Liver (tissue), 9 donors: ENCODE measurements around the gene RIC1. TPM values are rescaled to one million over a fixed set of nuclear protein-coding genes. Genes with fewer than 3 reads are reported as not detected.

Source experiments
- DNase-seq: peaks from one replicate; pipeline ENCODE4 v3.0.0-alpha.2; 2017; ENCODE audit warnings: low spot score
- H3K27ac ChIP-seq, 2 donors: one replicate each; pipeline ENCODE4 v1.7.0; 2013; ENCODE audit warnings: inconsistent platforms in 2 of 2, low read length in 2 of 2, control low read depth in 1 of 2, low read depth in 1 of 2, mild to moderate bottlenecking in 1 of 2
- H3K27me3 ChIP-seq, 4 donors: one replicate each; pipeline versions ENCODE4 v1.6.1 to v1.7.0; 2013; ENCODE audit warnings: low read length in 3 of 4, inconsistent platforms in 1 of 4, mild to moderate bottlenecking in 1 of 4, moderate library complexity in 1 of 4; ENCODE audit not compliant: control insufficient read depth in 4 of 4, insufficient read depth in 4 of 4
- H3K36me3 ChIP-seq, 4 donors: one replicate each; pipeline versions ENCODE4 v1.6.1 to v1.7.0; 2013; ENCODE audit warnings: low read length in 3 of 4, mild to moderate bottlenecking in 3 of 4, low read depth in 1 of 4, moderate library complexity in 1 of 4; ENCODE audit not compliant: control insufficient read depth in 4 of 4, insufficient read depth in 3 of 4
- H3K4me1 ChIP-seq, 4 donors: one replicate each; pipeline versions ENCODE4 v1.6.1 to v1.7.0; 2013; ENCODE audit warnings: low read length in 3 of 4, mild to moderate bottlenecking in 3 of 4, moderate library complexity in 1 of 4; ENCODE audit not compliant: control insufficient read depth in 4 of 4, insufficient read depth in 4 of 4
- H3K4me3 ChIP-seq, 3 donors: one replicate each; pipeline versions ENCODE4 v1.6.1 to v1.7.0; 2013; ENCODE audit warnings: low read length in 3 of 3, control low read depth in 1 of 3, low read depth in 1 of 3, mild to moderate bottlenecking in 1 of 3
- H3K9ac ChIP-seq, 2 donors: one replicate each; pipeline ENCODE4 v1.7.0; 2013; ENCODE audit warnings: low read length in 2 of 2, mild to moderate bottlenecking in 2 of 2, moderate library complexity in 2 of 2, control low read depth in 1 of 2, low read depth in 1 of 2
- H3K9me3 ChIP-seq, 4 donors: one replicate each; pipeline versions ENCODE4 v1.6.1 to v1.7.0; 2013; ENCODE audit warnings: low read length in 3 of 4; ENCODE audit not compliant: control insufficient read depth in 4 of 4
- EGR1 ChIP-seq, 2 donors: IDR thresholded peaks; 2 replicates each; pipeline ENCODE4 v1.6.1; 2016 to 2018; ENCODE audit warnings: antibody characterized with exemption in 2 of 2, low read depth in 2 of 2
- FOXA1 ChIP-seq: IDR thresholded peaks from 2 replicates; pipeline ENCODE4 v1.6.1; 2016; ENCODE audit warnings: antibody characterized with exemption
- GABPA ChIP-seq, 2 donors: IDR thresholded peaks in 1 of 2; conservative IDR thresholded peaks in 1 of 2; 2 replicates each; pipeline ENCODE4 v1.6.1; 2016; ENCODE audit warnings: antibody characterized with exemption in 2 of 2, mild to moderate bottlenecking in 1 of 2, moderate library complexity in 1 of 2
- HNF4G ChIP-seq: IDR thresholded peaks from 2 replicates; pipeline ENCODE4 v1.6.1; 2016; ENCODE audit warnings: antibody characterized with exemption
- JUND ChIP-seq, 2 donors: IDR thresholded peaks; 2 replicates each; pipeline ENCODE4 v1.6.1; 2016; ENCODE audit warnings: antibody characterized with exemption in 2 of 2
- NR2F2 ChIP-seq: IDR thresholded peaks from 2 replicates; pipeline ENCODE4 v1.6.1; 2016; ENCODE audit warnings: antibody characterized with exemption
- RAD21 ChIP-seq, 2 donors: IDR thresholded peaks; 2 replicates each; pipeline ENCODE4 v1.6.1; 2016; ENCODE audit warnings: antibody characterized with exemption in 2 of 2, mild to moderate bottlenecking in 2 of 2
- RXRA ChIP-seq, 2 donors: IDR thresholded peaks; 2 replicates each; pipeline ENCODE4 v1.6.1; 2017 to 2018; ENCODE audit warnings: antibody characterized with exemption in 2 of 2, mild to moderate bottlenecking in 1 of 2
- SP1 ChIP-seq: IDR thresholded peaks from 2 replicates; pipeline ENCODE4 v1.6.1; 2018; ENCODE audit warnings: antibody characterized with exemption, mild to moderate bottlenecking
- TAF1 ChIP-seq: conservative IDR thresholded peaks from 2 replicates; pipeline ENCODE4 v1.6.1; 2016; ENCODE audit warnings: antibody characterized with exemption, mild to moderate bottlenecking
- YY1 ChIP-seq: IDR thresholded peaks from 2 replicates; pipeline ENCODE4 v1.6.1; 2016; ENCODE audit warnings: antibody characterized with exemption, mild to moderate bottlenecking
- WGBS: extraction: QIAGEN DNeasy Blood & Tissue Kit; methylation state at CpG from one replicate; pipeline ENCODE4 v1.1.7; 2013; 5-methylcytosine and 5-hydroxymethylcytosine counted together
- polyA plus RNA-seq, 2 donors: library from polyadenylated mRNA; stranded (reverse) in 1 of 2; unstranded in 1 of 2; fragments of 200-250 nt in 1 of 2; fragments of >200 nt in 1 of 2; fragmentation: Nextera tagmentation in 1 of 2; extraction: Ambion mirVana in 1 of 2; gene quantifications; one replicate each; pipeline versions ENCODE4 v1.2.1 to v1.2.3, GENCODE V29; 2013 to 2015
- total RNA-seq, 2 donors: library from RNA; depleted of rRNA; stranded (reverse); fragments of >200 nt; gene quantifications; one replicate each; pipeline ENCODE4 v1.2.3, GENCODE V29; 2014
- TF ChIP-seq, protein P1 (sequence below): IDR thresholded peaks from 2 replicates; pipeline ENCODE4 v1.6.1; 2016; ENCODE audit warnings: antibody characterized with exemption, mild to moderate bottlenecking
- TF ChIP-seq, protein P2 (sequence below): IDR thresholded peaks from 2 replicates; pipeline ENCODE4 v1.6.1; 2016; ENCODE audit warnings: antibody characterized with exemption
- TF ChIP-seq, protein P3 (sequence below): fragments of 150-350 bp; IDR thresholded peaks from 2 replicates; pipeline ENCODE4 v1.5.1; 2017; ENCODE audit warnings: improper control_type of control experiment, low read depth, low read length; ENCODE audit not compliant: missing input control
- TF ChIP-seq, protein P4 (sequence below): IDR thresholded peaks from 2 replicates; pipeline ENCODE4 v1.6.1; 2016; ENCODE audit warnings: antibody characterized with exemption
- donor health status: healthy.
- donor health status: healthy.
- donor health status: healthy.
- donor health status: healthy.
- donor health status: healthy.

RIC1 gene
- total and polyA plus RNA-seq, 4 donors: 4.1 to 25.8 (median 9.8) TPM

DNA sequence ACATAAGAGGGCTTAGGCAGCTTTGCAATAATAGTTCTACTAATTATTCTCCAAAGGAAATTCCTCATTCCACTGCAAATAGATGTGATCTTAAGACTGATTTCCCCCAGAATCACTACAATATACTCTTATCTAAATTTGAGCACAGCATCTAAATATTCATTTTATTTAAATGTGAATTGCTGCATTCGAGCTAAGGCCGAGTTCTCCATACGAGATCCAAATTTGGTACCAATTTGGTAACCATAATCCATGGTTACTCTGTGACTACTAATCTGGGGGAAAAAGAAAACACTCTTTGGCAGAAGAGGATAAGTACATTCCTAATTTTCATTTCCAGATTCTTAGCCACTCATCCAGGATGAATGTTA is 19.7 kb upstream of the RIC1 start:
- TF ChIP-seq EGR1 (IDR thresholded peaks at IDR 0.05; ENCODE audit: low read depth in 2 of 2) (no peak), FOXA1 (no peak), RXRA (IDR thresholded peaks at IDR 0.05) (no peak), JUND (IDR thresholded peaks at IDR 0.05) (no peak), RAD21 (IDR thresholded peaks at IDR 0.05) (no peak)
- H3K36me3 ChIP-seq: no peaks in the 10 kb centered on the region
- H3K9me3 ChIP-seq: no peaks in the 10 kb centered on the region
- no peaks in the 10 kb centered on the region for H3K27me3 ChIP-seq
- peak overlapping the region; percentile 22 to 74 for H3K9ac ChIP-seq
- H3K4me1 ChIP-seq: peaks cover 0 to 6% (median 3%) of the 10 kb centered on the region in 4 donors
- peak overlapping the region; percentile 26 to 68 for H3K27ac ChIP-seq
- no peak for DNase-seq
- WGBS: 65% methylated on average over 3 of the region's 3 CpGs
- H3K4me3 ChIP-seq: peak overlapping the region in 2 of 3 donors; percentile 52 to 79

DNA sequence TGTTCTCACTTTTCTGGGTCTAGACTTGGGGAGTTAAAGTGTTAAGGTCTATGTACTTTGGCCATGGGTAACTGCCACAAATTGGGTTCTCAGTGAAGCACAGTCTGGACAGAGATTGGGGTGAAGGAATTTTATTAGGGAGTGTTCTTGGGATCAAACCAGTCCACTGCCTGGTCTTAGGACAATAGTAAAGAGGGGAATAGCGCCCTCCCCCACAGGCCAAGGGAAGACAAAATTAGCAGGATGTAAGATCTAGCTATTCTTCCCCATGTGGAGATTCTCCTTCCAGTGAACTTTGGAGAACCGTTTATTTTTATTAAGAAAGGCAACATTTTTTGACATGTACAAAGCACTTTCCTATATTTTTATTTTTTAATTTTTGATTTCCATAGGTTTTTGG is 18.4 kb upstream of the RIC1 start:
- no peaks in the 10 kb centered on the region for H3K36me3 ChIP-seq
- DNase-seq: no peak
- no peak overlapping the region for H3K9ac ChIP-seq
- H3K27me3 ChIP-seq: no peaks in the 10 kb centered on the region
- 74% methylated on average over 2 of the region's 2 CpGs for WGBS
- peaks cover 0 to 6% (median 3%) of the 10 kb centered on the region in 4 donors for H3K4me1 ChIP-seq
- H3K27ac ChIP-seq: no peak overlapping the region
- H3K9me3 ChIP-seq: no peaks in the 10 kb centered on the region
- H3K4me3 ChIP-seq: no peak overlapping the region
- TF ChIP-seq, protein P1, sequence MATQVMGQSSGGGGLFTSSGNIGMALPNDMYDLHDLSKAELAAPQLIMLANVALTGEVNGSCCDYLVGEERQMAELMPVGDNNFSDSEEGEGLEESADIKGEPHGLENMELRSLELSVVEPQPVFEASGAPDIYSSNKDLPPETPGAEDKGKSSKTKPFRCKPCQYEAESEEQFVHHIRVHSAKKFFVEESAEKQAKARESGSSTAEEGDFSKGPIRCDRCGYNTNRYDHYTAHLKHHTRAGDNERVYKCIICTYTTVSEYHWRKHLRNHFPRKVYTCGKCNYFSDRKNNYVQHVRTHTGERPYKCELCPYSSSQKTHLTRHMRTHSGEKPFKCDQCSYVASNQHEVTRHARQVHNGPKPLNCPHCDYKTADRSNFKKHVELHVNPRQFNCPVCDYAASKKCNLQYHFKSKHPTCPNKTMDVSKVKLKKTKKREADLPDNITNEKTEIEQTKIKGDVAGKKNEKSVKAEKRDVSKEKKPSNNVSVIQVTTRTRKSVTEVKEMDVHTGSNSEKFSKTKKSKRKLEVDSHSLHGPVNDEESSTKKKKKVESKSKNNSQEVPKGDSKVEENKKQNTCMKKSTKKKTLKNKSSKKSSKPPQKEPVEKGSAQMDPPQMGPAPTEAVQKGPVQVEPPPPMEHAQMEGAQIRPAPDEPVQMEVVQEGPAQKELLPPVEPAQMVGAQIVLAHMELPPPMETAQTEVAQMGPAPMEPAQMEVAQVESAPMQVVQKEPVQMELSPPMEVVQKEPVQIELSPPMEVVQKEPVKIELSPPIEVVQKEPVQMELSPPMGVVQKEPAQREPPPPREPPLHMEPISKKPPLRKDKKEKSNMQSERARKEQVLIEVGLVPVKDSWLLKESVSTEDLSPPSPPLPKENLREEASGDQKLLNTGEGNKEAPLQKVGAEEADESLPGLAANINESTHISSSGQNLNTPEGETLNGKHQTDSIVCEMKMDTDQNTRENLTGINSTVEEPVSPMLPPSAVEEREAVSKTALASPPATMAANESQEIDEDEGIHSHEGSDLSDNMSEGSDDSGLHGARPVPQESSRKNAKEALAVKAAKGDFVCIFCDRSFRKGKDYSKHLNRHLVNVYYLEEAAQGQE: no peak
- TF ChIP-seq FOXA1: no peak
- TF ChIP-seq, protein P2, sequence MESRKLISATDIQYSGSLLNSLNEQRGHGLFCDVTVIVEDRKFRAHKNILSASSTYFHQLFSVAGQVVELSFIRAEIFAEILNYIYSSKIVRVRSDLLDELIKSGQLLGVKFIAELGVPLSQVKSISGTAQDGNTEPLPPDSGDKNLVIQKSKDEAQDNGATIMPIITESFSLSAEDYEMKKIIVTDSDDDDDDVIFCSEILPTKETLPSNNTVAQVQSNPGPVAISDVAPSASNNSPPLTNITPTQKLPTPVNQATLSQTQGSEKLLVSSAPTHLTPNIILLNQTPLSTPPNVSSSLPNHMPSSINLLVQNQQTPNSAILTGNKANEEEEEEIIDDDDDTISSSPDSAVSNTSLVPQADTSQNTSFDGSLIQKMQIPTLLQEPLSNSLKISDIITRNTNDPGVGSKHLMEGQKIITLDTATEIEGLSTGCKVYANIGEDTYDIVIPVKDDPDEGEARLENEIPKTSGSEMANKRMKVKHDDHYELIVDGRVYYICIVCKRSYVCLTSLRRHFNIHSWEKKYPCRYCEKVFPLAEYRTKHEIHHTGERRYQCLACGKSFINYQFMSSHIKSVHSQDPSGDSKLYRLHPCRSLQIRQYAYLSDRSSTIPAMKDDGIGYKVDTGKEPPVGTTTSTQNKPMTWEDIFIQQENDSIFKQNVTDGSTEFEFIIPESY: no peak
- TF ChIP-seq RAD21 (IDR thresholded peaks at IDR 0.05): no peak
- TF ChIP-seq, protein P3, sequence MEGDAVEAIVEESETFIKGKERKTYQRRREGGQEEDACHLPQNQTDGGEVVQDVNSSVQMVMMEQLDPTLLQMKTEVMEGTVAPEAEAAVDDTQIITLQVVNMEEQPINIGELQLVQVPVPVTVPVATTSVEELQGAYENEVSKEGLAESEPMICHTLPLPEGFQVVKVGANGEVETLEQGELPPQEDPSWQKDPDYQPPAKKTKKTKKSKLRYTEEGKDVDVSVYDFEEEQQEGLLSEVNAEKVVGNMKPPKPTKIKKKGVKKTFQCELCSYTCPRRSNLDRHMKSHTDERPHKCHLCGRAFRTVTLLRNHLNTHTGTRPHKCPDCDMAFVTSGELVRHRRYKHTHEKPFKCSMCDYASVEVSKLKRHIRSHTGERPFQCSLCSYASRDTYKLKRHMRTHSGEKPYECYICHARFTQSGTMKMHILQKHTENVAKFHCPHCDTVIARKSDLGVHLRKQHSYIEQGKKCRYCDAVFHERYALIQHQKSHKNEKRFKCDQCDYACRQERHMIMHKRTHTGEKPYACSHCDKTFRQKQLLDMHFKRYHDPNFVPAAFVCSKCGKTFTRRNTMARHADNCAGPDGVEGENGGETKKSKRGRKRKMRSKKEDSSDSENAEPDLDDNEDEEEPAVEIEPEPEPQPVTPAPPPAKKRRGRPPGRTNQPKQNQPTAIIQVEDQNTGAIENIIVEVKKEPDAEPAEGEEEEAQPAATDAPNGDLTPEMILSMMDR: no peak
- no peak for TF ChIP-seq GABPA (IDR thresholded peaks at IDR 0.05 in 1 of 2, conservative IDR thresholded peaks at IDR 0.05 in 1 of 2)
- TF ChIP-seq RXRA (IDR thresholded peaks at IDR 0.05): no peak
- no peak for TF ChIP-seq HNF4G
- no peak for TF ChIP-seq SP1
- no peak for TF ChIP-seq EGR1 (IDR thresholded peaks at IDR 0.05; ENCODE audit: low read depth in 2 of 2)
- TF ChIP-seq NR2F2: no peak
- TF ChIP-seq, protein P4, sequence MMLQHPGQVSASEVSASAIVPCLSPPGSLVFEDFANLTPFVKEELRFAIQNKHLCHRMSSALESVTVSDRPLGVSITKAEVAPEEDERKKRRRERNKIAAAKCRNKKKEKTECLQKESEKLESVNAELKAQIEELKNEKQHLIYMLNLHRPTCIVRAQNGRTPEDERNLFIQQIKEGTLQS: no peak
- TF ChIP-seq TAF1: no peak
- no peak for TF ChIP-seq YY1
